ENCODE measurements around the gene TTC28. TPM values are rescaled to one million over a fixed set of nuclear protein-coding genes. Genes with fewer than 3 reads are reported as not detected.

Gene TTC28
- total RNA-seq, 3 donors from 2014 or later = 9.6 to 32.3 (median 13.2) TPM

GRCh38 chr22:28188178-28188879, 491.3 kb downstream of the TTC28 start:
- no peak for TF ChIP-seq CTCF (IDR thresholded peaks at IDR 0.05)

GRCh38 chr22:28187612-28188011, 492.0 kb downstream of the TTC28 start:
- intact Hi-C loops (cut with DNase I, micrococcal nuclease) = no loop called here
- Histone ChIP-seq H3K4me1 (ENCODE audit: low read depth) (no peaks in the 10 kb centered on the region), H3K36me3 (ENCODE audit: low read depth) (no peaks in the 10 kb centered on the region), H3K9me3 (no peaks in the 10 kb centered on the region), H3K4me3 (no peak overlapping the region)
- ATAC-seq (no peak), DNase-seq (no peak)
- TF ChIP-seq CTCF (IDR thresholded peaks at IDR 0.05) = no peak

More at GRCh38 chr22:28188178-28188879, 491.3 kb downstream of the TTC28 start:
- no peak overlapping the region for H3K4me3 ChIP-seq
- ATAC-seq (no peak), DNase-seq (no peak)
- H3K36me3 ChIP-seq (ENCODE audit: low read depth) = no peaks in the 10 kb centered on the region
- H3K4me1 ChIP-seq (ENCODE audit: low read depth) = no peaks in the 10 kb centered on the region
- intact Hi-C loops (cut with DNase I, micrococcal nuclease) = no loop called here
- H3K9me3 ChIP-seq = no peaks in the 10 kb centered on the region

GRCh38 chr22:28186641-28187040, 493.0 kb downstream of the TTC28 start:
- no peak for TF ChIP-seq CTCF (IDR thresholded peaks at IDR 0.05)
- H3K4me1 ChIP-seq (ENCODE audit: low read depth) = no peaks in the 10 kb centered on the region
- intact Hi-C loops (cut with DNase I, micrococcal nuclease) = no loop called here
- no peak overlapping the region for H3K4me3 ChIP-seq
- no peaks in the 10 kb centered on the region for H3K36me3 ChIP-seq (ENCODE audit: low read depth)
- DNase-seq (no peak), ATAC-seq (no peak)
- H3K9me3 ChIP-seq = no peaks in the 10 kb centered on the region

- intact Hi-C loops (cut with DNase I, micrococcal nuclease) = no loop called here
- ATAC-seq = no peak
- no peaks in the 10 kb centered on the region for H3K9me3 ChIP-seq
- H3K4me1 ChIP-seq (ENCODE audit: low read depth) = no peaks in the 10 kb centered on the region
- H3K4me3 ChIP-seq = no peak overlapping the region
- no peaks in the 10 kb centered on the region for H3K36me3 ChIP-seq (ENCODE audit: low read depth)
- no peak for TF ChIP-seq CTCF (IDR thresholded peaks at IDR 0.05)
- DNase-seq = no peak
Measured at GRCh38 chr22:28185130-28185529, 494.5 kb downstream of the TTC28 start.

- DNase-seq (peak in 1 of 3 donors; percentile 6), ATAC-seq (no peak)
- TF ChIP-seq CTCF (IDR thresholded peaks at IDR 0.05) = no peak
- H3K4me3 ChIP-seq = no peak overlapping the region
- no peaks in the 10 kb centered on the region for H3K9me3 ChIP-seq
- H3K4me1 ChIP-seq (ENCODE audit: low read depth) = no peaks in the 10 kb centered on the region
- intact Hi-C loops (cut with DNase I, micrococcal nuclease) = no loop called here
- H3K36me3 ChIP-seq (ENCODE audit: low read depth) = no peaks in the 10 kb centered on the region
Measured at GRCh38 chr22:28183078-28183860, 496.4 kb downstream of the TTC28 start.

All from mucosa of descending colon (tissue), 3 donors.